A375 (cell line): ENCODE data around the gene ECI1. TPM values are rescaled to one million over a fixed set of nuclear protein-coding genes. Genes with fewer than 3 reads are reported as not detected.

Experiments used
- small RNA-seq: library from RNA; depleted of rRNA; stranded (forward); fragments of <200 nt; gene quantifications from one replicate; pipeline ENCODE3, GENCODE V24; 2014
- total RNA-seq: library from RNA; depleted of rRNA; stranded (reverse); fragments of >200 nt; shearing (Covaris generic); gene quantifications from 2 replicates; pipeline ENCODE4 v1.2.3, GENCODE V29; 2014; rRNA removed

The ECI1 gene
- 86.9 and 97.5 TPM in 2 replicates for total RNA-seq

GRCh38 chr16:2251296-2252111 lies at the start of gene ECI1:
TSS of gene ECI1 (minus strand) at chr16:2251587. CDS start at chr16:2251566, 21 bp downstream.

GRCh38 chr16:2267913-2268666 lies 16.7 kb upstream of the ECI1 start, which contains the start of gene RNPS1:
TSS of gene RNPS1 (minus strand) at chr16:2268126. CDS start at chr16:2264643, 3,483 bp downstream.

GRCh38 chr16:2236337-2237101 lies 14.9 kb downstream of the ECI1 start, which contains the start of gene DNASE1L2:
TSS of gene DNASE1L2 (plus strand) at chr16:2236444. CDS start at chr16:2236817, 373 bp downstream.

GRCh38 chr16:2223221-2223941 lies 28.0 kb downstream of the ECI1 start, which contains the start of gene E4F1:
TSS of gene E4F1 (plus strand) at chr16:2223591. CDS start at chr16:2223614, 23 bp downstream.

GRCh38 chr16:2214719-2214968 lies 36.7 kb downstream of the ECI1 start, which contains the start of gene PGP:
TSS of gene PGP (minus strand) at chr16:2214840. CDS start at chr16:2214777, 63 bp downstream.

GRCh38 chr16:2210386-2211365 lies 40.7 kb downstream of the ECI1 start, which contains the start of gene BRICD5:
TSS of gene BRICD5 (minus strand) at chr16:2210863. CDS start at chr16:2210833, 30 bp downstream.

GRCh38 chr16:2205104-2205966 lies 46.1 kb downstream of the ECI1 start, which contains the start of gene MLST8:
TSS of gene MLST8 (plus strand) at chr16:2205454. CDS start at chr16:2206086, 632 bp downstream.

GRCh38 chr16:2196162-2196980 lies 55.0 kb downstream of the ECI1 start, which contains the start of gene CASKIN1:
TSS of gene CASKIN1 (minus strand) at chr16:2196605. CDS start at chr16:2196432, 173 bp downstream.

Small RNA genes within 50 kb of the gene (small RNA-seq; reads per million reads assigned to genes)
- not detected for gene MIR3677
- not detected for gene MIR4717

Other genes starting within 250 kb of the ECI1 start
- gene ZNF598, start 241.8 kb downstream of the ECI1 start, total RNA-seq = 59.6 and 76.5 TPM in 2 replicates
- gene NPW, start 231.8 kb downstream of the ECI1 start, total RNA-seq = 1.0 and 1.5 TPM in 2 replicates
- 113 and 117 TPM in 2 replicates for gene NHERF2, start 224.7 kb downstream of the ECI1 start, total RNA-seq
- gene NTHL1, start 203.8 kb downstream of the ECI1 start, total RNA-seq = 58.6 and 71.2 TPM in 2 replicates
- 75.3 and 90.4 TPM in 2 replicates for gene TSC2, start 203.6 kb downstream of the ECI1 start, total RNA-seq
- 90.3 and 104 TPM in 2 replicates for gene PKD1, start 115.7 kb downstream of the ECI1 start, total RNA-seq
- 9.0 and 16.0 TPM in 2 replicates for gene RAB26, start 103.0 kb downstream of the ECI1 start, total RNA-seq
- 71.3 and 72.5 TPM in 2 replicates for gene TRAF7, start 95.8 kb downstream of the ECI1 start, total RNA-seq
- gene CASKIN1, start 55.0 kb downstream of the ECI1 start, total RNA-seq = 1.1 and 1.4 TPM in 2 replicates
- 44.6 and 65.4 TPM in 2 replicates for gene MLST8, start 46.1 kb downstream of the ECI1 start, total RNA-seq
- 1.3 and 3.0 TPM in 2 replicates for gene BRICD5, start 40.7 kb downstream of the ECI1 start, total RNA-seq
- 19.2 and 26.6 TPM in 2 replicates for gene PGP, start 36.7 kb downstream of the ECI1 start, total RNA-seq
- 40.0 and 47.9 TPM in 2 replicates for gene E4F1, start 28.0 kb downstream of the ECI1 start, total RNA-seq
- 1.0 and 1.5 TPM in 2 replicates for gene DNASE1L2, start 15.1 kb downstream of the ECI1 start, total RNA-seq
- 254 and 259 TPM in 2 replicates for gene RNPS1, start 16.5 kb upstream of the ECI1 start, total RNA-seq
- gene ABCA3, start 89.1 kb upstream of the ECI1 start, total RNA-seq = 0.40 and 0.60 TPM in 2 replicates
- gene CCNF, start 177.9 kb upstream of the ECI1 start, total RNA-seq = 39.2 and 42.2 TPM in 2 replicates
- gene TEDC2, start 208.5 kb upstream of the ECI1 start, total RNA-seq = 33.7 and 40.7 TPM in 2 replicates
- gene NTN3, start 219.7 kb upstream of the ECI1 start, total RNA-seq = 0.37 and 0.64 TPM in 2 replicates
- 12.4 and 13.9 TPM in 2 replicates for gene TBC1D24, start 223.5 kb upstream of the ECI1 start, total RNA-seq